ENCODE data around the gene PTPN1.
"Not testable (repeated sequence)": the region's sequence is repeated elsewhere in the genome, so short reads cannot be mapped to it uniquely, and the experiment has no call there.

DNA sequence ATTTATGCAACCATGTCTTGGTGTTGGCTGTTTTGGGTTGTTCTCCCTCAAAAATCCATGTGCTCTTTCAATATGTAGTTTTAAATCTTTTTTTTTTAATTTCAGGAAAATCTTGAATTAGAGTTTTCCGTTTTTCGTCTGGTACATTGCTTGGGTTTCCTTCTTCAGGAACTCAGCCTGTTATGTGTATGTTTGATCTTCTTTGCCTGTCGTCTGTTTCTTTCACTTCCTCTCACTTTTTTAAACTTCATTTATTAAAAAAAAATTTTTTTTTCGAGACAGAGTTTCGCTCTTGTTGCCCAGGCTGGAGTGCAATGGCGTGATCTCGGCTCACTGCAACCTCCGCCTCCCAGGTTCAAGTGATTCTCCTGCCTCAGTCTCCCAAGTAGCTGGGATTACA lies 29.6 kb downstream of the PTPN1 start:
- not testable (repeated sequence) for TF ChIP-seq CTCF (IDR thresholded peaks at IDR 0.05 in 4 of 5, conservative IDR thresholded peaks at IDR 0.05 in 1 of 5); POLR2A (IDR thresholded peaks at IDR 0.05)

Data from gastrocnemius medialis (tissue), 4 donors.